Measurements from ENCODE around the gene FBLIM1.

FBLIM1 gene, protein sequence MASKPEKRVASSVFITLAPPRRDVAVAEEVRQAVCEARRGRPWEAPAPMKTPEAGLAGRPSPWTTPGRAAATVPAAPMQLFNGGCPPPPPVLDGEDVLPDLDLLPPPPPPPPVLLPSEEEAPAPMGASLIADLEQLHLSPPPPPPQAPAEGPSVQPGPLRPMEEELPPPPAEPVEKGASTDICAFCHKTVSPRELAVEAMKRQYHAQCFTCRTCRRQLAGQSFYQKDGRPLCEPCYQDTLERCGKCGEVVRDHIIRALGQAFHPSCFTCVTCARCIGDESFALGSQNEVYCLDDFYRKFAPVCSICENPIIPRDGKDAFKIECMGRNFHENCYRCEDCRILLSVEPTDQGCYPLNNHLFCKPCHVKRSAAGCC

GRCh38 chr1:15758343-15758931 is at the start of gene FBLIM1:
FBLIM1 (plus strand) TSS chr1:15758795; CDS start chr1:15764984, 6,189 bp downstream.
- DNase-seq: peak; percentile 14 to 16

- no peak for DNase-seq
These were observed 49.4 kb upstream of the FBLIM1 start for GRCh38 chr1:15709226-15709625.

DNA sequence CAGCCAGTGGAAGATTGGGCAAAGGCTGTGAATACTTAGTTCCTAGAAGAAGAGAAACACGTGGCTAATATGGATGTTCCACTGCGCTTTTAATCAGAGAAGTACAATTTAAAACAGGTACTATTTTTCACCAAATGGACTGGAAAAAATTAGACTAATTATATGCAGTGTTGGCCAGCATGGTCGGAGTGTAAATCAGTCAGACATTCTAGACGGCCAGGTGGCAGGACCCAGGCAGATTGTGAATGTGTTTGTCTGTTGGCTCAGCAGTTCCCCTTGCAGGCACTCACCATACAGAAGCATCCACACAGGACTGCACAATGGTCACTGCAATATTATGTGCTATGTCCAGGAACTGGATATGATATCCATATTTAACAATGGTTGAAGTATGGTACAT is 46.4 kb upstream of the FBLIM1 start:
- no peak for DNase-seq

DNA sequence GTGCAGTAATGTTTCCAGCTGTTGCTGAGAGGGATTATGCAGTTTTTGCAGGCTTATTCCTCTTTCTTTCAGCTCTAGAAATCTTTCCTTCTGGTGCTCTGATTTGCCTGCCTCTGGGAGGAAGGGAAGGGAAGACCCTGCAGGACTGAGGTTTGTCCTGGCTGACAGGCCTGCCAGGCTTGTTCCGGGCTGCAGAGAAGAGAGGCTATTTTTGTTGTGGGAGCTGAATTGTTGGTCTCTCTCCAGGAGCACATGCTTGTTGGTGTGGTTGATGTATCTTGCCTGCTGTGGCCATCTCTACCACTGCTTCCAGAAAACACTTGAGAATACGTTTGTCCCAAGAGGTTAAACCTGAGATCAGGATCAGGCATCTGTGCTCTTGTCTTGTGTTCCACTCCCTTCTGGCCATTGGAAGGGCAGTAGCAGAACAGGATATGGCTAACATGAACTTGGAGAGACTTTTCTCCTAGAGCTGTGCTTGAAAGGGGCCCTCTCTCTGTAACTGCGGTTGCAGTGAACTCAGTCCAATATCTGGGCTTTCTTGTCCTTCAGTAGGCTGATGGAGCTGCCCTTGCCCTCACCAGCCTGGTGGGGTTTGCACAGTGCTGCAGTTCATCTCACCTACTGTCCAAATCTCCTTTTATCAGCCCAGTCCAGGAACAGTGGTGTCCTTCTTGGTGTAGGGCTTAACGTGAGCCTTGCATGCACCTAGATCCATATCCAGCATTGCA is 44.0 kb upstream of the FBLIM1 start:
- DNase-seq: no peak

- DNase-seq: no peak
These were observed 41.0 kb upstream of the FBLIM1 start for GRCh38 chr1:15717418-15718125.

GRCh38 chr1:15718199-15718601 is 40.4 kb upstream of the FBLIM1 start:
- no peak for DNase-seq

GRCh38 chr1:15719381-15720120 is 39.0 kb upstream of the FBLIM1 start:
- no peak for DNase-seq

DNA sequence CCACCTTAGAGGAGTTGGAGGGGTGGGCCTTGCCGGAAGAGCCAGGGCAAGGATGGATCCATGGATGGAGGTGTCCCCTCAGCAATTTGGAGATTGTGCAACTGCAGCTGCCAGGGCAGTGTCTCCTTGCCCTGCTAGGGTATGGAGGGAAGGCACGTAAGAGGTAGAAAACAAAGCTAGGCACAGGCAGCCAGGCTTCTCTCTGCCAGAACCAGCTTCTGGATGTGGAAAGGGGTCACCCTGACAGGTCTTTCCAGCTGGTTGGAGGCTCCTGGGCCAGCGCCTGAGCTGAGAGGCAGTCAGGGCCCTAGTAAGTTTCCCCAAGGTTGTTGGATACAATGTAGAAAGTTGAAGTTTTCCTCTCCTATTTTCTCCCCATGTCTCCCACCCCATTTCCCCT is 37.7 kb upstream of the FBLIM1 start:
- no peak for DNase-seq

- no peak for DNase-seq
These were observed 36.2 kb upstream of the FBLIM1 start for GRCh38 chr1:15722411-15722810.

DNA sequence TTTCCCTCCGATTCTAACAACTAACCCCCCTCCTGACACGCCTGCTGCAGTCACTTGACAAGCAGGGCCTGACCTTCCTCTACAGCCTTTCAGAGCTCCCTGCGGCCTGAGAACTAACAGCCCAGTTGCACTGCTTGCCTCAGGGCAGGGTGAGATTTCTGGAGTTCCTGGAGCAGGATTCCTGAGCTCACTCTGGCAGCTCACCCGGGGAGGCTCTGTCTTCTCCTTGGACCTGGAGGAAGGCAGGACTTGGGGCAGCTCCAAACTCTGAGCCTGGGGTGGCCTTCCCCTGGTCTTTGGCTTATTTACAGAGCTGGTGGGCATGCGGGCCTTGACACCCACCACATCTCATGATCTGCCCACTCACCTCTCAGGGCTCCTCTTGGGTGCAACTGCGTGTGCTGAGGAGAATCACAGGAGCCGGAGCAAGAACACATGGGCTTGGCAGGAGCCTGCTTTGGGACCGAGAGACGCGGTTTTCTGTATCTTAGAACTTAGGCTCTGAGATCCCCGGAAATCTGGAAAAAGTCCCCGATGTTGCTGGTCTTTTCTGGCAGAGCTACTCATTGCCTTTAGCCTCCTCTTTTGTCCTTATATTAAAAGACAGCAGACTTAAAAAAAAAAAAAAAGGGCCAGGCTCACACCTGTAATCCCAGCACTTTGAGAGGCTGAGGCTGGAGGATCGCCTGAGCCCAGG is 35.6 kb upstream of the FBLIM1 start:
- DNase-seq: no peak

DNA sequence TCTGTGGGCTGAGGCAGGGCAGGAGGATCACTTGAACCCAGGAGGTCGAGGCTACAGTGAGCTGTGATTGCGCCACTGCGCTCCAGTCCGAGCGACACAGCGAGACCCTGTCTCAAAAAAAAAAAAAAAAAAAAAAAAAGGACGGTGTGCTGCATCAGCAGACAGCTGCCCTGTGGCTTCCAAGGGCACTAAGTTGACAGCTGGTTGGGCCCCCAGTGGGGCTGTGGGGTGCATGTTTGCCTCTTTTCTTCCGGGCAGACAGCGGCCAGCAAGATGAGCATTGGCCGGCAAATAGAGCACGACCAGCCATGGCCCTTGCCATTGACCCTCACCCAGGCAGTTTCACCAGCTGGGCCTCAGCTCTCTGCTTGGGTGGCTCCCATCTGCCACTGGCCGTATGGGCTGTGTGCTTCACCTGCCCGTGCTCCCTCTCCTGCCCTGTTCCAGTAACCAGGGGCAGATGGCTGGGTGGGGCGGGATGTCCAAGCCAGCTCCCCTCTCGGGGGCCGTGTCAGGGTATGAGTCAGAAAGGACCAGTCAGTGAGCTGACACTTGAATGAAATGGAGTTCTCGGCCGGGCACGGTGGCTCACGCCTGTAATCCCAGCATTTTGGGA is 34.9 kb upstream of the FBLIM1 start:
- DNase-seq: no peak

DNA sequence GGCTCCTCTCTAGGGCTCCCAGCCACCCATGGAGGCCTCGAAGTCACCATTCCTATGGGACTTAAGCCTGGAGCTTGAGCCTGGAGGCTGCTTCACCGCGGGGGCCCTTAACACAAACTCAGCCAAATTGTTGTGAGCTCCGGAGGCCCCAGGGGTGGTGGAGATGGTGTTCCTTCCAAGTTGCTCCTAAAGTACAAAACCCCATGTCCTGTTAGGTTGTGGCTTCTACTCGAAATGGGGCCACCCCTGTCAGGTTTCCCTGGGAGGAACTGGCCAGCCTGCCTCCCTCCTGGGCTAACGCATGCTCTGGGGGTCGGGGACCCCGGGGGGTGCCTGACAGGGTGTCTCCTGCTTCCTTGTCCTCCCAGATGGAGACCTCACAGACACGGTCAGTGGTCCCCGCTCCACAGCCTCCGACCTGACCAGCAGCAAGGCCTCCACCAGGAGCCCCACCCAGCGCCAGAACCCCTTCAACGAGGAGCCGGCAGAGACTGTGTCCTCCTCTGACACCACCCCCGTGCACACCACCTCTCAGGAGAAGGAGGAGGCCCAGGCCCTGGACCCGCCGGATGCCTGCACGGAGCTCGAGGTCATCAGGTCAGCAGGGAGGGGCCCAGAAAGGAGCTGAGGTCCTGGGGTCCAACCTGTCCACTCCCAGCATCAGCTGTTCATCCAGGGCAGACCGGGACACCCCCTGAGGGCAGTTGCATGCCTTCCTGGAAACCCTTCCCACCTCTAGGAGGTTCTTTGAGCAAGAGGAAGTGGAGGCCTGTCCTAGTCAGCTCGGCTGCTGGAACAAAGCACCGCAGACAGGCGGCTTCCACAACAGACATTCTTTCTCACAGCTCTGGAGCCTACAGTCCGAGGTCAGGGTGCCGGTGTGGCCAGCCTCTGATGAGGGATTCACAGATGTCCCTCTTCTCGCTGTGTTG is 33.4 kb upstream of the FBLIM1 start:
- DNase-seq: no peak

DNA sequence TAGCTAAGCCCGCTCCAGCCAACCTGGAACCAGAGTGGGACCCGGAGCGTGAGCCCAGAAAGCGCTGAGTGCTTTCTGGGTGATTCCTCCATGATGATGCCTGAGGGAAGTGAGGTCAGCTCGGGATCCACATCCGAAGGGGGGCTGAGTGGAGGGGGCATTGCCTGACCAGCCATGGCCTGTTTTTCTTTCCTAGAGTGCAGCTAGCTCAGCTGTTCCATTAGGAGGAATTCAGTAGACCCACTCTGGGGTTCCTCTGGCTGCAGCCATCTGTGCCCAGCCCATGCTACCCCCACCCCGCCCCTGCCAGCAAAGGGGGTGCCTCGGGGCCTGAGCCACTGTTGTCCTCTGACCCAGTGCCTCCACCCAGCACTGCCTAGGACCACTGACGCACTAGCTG is 32.1 kb upstream of the FBLIM1 start:
- DNase-seq: no peak

DNA sequence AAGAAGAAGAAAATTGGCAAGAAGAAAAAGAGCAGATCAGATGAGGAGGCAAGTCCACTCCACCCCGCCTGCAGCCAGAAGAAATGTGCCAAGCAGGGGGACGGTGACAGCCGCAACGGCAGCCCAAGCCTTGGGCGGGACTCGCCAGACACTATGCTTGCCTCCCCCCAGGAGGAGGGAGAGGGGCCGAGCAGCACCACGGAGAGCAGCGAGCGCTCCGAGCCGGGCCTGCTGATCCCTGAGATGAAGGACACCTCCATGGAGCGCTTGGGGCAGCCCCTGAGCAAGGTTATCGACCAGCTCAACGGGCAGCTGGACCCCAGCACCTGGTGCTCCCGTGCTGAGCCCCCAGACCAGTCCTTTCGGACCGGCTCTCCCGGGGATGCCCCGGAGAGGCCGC is 31.6 kb upstream of the FBLIM1 start:
- no peak for DNase-seq

- no peak for DNase-seq
These were observed 31.2 kb upstream of the FBLIM1 start for GRCh38 chr1:15727424-15727823.

DNA sequence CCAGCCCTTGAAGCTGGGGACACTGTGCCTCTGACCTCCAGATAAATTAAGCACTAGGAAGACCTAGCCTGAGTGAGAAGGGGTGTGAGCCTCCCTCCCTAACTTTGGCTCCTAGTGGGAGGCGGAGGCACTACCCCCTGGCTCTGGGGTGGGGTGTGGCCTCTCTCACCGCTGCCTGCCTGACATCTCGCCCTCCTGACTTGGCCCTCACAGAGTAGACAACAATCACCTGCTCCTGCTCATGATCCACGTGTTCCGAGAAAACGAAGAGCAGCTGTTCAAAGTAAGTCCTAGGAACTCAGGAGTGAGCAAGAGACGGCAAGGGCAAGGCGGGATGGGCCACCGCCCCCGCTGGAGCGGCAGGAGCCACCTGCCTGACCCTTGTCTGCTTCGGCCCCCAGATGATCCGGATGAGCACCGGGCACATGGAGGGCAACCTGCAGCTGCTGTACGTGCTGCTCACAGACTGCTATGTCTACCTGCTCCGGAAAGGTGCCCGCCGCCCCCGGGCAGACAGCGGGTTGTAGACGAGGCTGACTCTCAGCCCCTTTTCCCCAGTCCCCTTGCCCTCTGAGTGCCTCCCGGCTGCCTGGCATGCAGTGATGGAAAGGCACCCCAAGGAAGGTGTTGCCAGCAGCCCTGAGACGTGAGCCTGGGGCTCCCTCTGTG is 30.6 kb upstream of the FBLIM1 start:
- no peak for DNase-seq

- DNase-seq: no peak
These were observed 29.5 kb upstream of the FBLIM1 start for GRCh38 chr1:15728937-15729657.

- no peak for DNase-seq
These were observed 28.2 kb upstream of the FBLIM1 start for GRCh38 chr1:15730423-15730822.

GRCh38 chr1:15730936-15731335 is 27.7 kb upstream of the FBLIM1 start:
- DNase-seq: no peak
